ENCODE measurements around the gene DYRK1A. TPM values are rescaled to one million over a fixed set of nuclear protein-coding genes. Genes with fewer than 3 reads are reported as not detected.
A peak's percentile ranks its signal among the peaks of the same experiment; 100 is the strongest.

The DYRK1A gene
- total and polyA plus RNA-seq, 2 donors from 2014 or later = 14.5 to 78.0 TPM

- no peak for TF ChIP-seq CTCF (IDR thresholded peaks at IDR 0.05; ENCODE audit: borderline replicate concordance, extremely low read depth, insufficient read depth)
- no peaks in the 10 kb centered on the region for H3K36me3 ChIP-seq (ENCODE audit: control insufficient read depth in 2 of 3, insufficient read depth in 3 of 3, low read length in 3 of 3)
- H3K4me1 ChIP-seq (ENCODE audit: control insufficient read depth in 2 of 3, insufficient read depth in 2 of 3, low read depth in 1 of 3, low read length in 3 of 3) = peaks cover 0 to 9% (median 0%) of the 10 kb centered on the region in 3 donors
- FAIRE-seq (no peak), DNase-seq (no peak)
- intact Hi-C loops (cut with DNase I) = no loop called here
- no peak overlapping the region for H3K9ac ChIP-seq (ENCODE audit: low read length in 3 of 3)
- no peaks in the 10 kb centered on the region for H3K9me3 ChIP-seq (ENCODE audit: control insufficient read depth in 2 of 3, insufficient read depth in 1 of 3, low read length in 3 of 3)
- no peak overlapping the region for H3K4me3 ChIP-seq (ENCODE audit: low read length in 3 of 3)
- no peaks in the 10 kb centered on the region for H3K27me3 ChIP-seq (ENCODE audit: control insufficient read depth, insufficient read depth, low read length)
- no peak overlapping the region for H3K27ac ChIP-seq (ENCODE audit: low read depth in 2 of 2, low read length in 2 of 2)
Measured at GRCh38 chr21:37337179-37337578, 29.4 kb upstream of the DYRK1A start.

GRCh38 chr21:37337831-37338230 is 28.7 kb upstream of the DYRK1A start:
- peaks cover 0 to 9% (median 0%) of the 10 kb centered on the region in 3 donors for H3K4me1 ChIP-seq (ENCODE audit: control insufficient read depth in 2 of 3, insufficient read depth in 2 of 3, low read depth in 1 of 3, low read length in 3 of 3)
- H3K36me3 ChIP-seq (ENCODE audit: control insufficient read depth in 2 of 3, insufficient read depth in 3 of 3, low read length in 3 of 3) = no peaks in the 10 kb centered on the region
- no peak for TF ChIP-seq CTCF (IDR thresholded peaks at IDR 0.05; ENCODE audit: borderline replicate concordance, extremely low read depth, insufficient read depth)
- H3K27me3 ChIP-seq (ENCODE audit: control insufficient read depth, insufficient read depth, low read length) = no peaks in the 10 kb centered on the region
- intact Hi-C loops (cut with DNase I) = no loop called here
- no peak overlapping the region for H3K4me3 ChIP-seq (ENCODE audit: low read length in 3 of 3)
- H3K27ac ChIP-seq (ENCODE audit: low read depth in 2 of 2, low read length in 2 of 2) = no peak overlapping the region
- H3K9me3 ChIP-seq (ENCODE audit: control insufficient read depth in 2 of 3, insufficient read depth in 1 of 3, low read length in 3 of 3) = no peaks in the 10 kb centered on the region
- DNase-seq (no peak), FAIRE-seq (no peak)
- no peak overlapping the region for H3K9ac ChIP-seq (ENCODE audit: low read length in 3 of 3)

- TF ChIP-seq CTCF (IDR thresholded peaks at IDR 0.05; ENCODE audit: borderline replicate concordance, extremely low read depth, insufficient read depth) = no peak
- H3K9me3 ChIP-seq (ENCODE audit: control insufficient read depth in 2 of 3, insufficient read depth in 1 of 3, low read length in 3 of 3) = no peaks in the 10 kb centered on the region
- no peak overlapping the region for H3K9ac ChIP-seq (ENCODE audit: low read length in 3 of 3)
- peak overlapping the region; percentile 4 to 45 for H3K27ac ChIP-seq (ENCODE audit: low read depth in 2 of 2, low read length in 2 of 2)
- no peaks in the 10 kb centered on the region for H3K27me3 ChIP-seq (ENCODE audit: control insufficient read depth, insufficient read depth, low read length)
- peaks cover 0 to 9% (median 0%) of the 10 kb centered on the region in 3 donors for H3K4me1 ChIP-seq (ENCODE audit: control insufficient read depth in 2 of 3, insufficient read depth in 2 of 3, low read depth in 1 of 3, low read length in 3 of 3)
- DNase-seq = peak in 4 of 5 donors; percentile 25 to 73 (median 56)
- H3K36me3 ChIP-seq (ENCODE audit: control insufficient read depth in 2 of 3, insufficient read depth in 3 of 3, low read length in 3 of 3) = no peaks in the 10 kb centered on the region
- intact Hi-C loops (cut with DNase I) = no loop called here
- no peak for FAIRE-seq
- no peak overlapping the region for H3K4me3 ChIP-seq (ENCODE audit: low read length in 3 of 3)
Measured at GRCh38 chr21:37338671-37339551, 27.7 kb upstream of the DYRK1A start.

All from kidney (tissue), 14 donors.